Measurements from ENCODE around the gene SCMH1. TPM values are rescaled to one million over a fixed set of nuclear protein-coding genes. Genes with fewer than 3 reads are reported as not detected.
"Not testable (repeated sequence)": the region's sequence is repeated elsewhere in the genome, so short reads cannot be mapped to it uniquely, and the experiment has no call there.

SCMH1 gene
- total RNA-seq, 2 experiments from 2014 or later: 25.3 to 26.1 TPM

DNA sequence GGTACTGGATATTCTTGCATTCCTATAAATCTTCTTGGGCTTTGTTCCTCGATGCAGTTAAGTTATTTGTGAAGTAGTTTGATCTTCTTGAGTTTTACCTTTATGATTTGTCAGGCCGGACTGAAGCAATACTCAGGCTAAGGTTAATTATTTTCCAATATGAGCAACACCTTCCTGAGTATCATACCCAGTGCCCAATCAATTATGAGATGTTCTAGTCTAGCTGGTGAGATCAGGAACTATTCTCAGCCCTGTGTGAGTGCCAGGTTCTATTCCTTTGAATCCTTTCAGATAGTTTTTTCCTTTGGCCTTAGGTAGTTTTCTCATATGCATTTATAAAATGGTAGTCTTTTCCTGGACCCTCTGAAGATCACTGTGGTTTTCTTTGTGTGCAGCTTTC lies 92.5 kb downstream of the SCMH1 start:
- Mint-ChIP-seq H3K27ac (no peak overlapping the region), H3K9me3 (no peaks in the 10 kb centered on the region)

DNA sequence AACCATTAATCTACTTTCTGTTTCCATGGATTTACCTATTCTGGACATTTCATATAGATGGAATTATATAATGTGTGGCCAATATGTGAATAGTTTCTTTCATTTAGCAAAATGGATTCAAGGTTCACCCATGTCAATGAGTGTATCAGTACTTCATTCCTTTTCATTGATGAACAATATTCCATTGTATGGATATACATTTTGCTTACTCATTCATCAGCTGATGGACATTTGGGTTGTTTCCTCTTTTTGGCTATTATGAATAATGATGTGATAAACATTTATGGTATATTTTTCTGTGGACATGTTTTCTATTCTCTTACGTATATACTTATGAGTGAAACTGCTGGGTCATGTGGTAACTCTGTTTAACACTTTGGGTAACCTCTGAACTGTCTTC lies 97.8 kb downstream of the SCMH1 start:
- intact Hi-C loops (cut with micrococcal nuclease): no loop called here
- no peak overlapping the region for H3K27ac Mint-ChIP-seq
- DNase-seq: no peak
- no peaks in the 10 kb centered on the region for H3K27me3 Mint-ChIP-seq
- no peak overlapping the region for H3K4me3 Mint-ChIP-seq
- peaks cover 2% of the 10 kb centered on the region for H3K9me3 Mint-ChIP-seq
- TF ChIP-seq, protein P1, sequence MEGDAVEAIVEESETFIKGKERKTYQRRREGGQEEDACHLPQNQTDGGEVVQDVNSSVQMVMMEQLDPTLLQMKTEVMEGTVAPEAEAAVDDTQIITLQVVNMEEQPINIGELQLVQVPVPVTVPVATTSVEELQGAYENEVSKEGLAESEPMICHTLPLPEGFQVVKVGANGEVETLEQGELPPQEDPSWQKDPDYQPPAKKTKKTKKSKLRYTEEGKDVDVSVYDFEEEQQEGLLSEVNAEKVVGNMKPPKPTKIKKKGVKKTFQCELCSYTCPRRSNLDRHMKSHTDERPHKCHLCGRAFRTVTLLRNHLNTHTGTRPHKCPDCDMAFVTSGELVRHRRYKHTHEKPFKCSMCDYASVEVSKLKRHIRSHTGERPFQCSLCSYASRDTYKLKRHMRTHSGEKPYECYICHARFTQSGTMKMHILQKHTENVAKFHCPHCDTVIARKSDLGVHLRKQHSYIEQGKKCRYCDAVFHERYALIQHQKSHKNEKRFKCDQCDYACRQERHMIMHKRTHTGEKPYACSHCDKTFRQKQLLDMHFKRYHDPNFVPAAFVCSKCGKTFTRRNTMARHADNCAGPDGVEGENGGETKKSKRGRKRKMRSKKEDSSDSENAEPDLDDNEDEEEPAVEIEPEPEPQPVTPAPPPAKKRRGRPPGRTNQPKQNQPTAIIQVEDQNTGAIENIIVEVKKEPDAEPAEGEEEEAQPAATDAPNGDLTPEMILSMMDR (IDR thresholded peaks at IDR 0.05): no peak
- ChIA-PET POLR2A (interaction anchor here (0.9 kb wide), 1 partner anchor 14 kb away, joined by 3 read pairs; no protein-coding TSS in a partner anchor), CTCF (no interaction called here)
- H3K4me1 Mint-ChIP-seq (ENCODE audit: low read depth): no peaks in the 10 kb centered on the region
- no peak for ATAC-seq
- H3K36me3 Mint-ChIP-seq (ENCODE audit: low read depth): peaks cover 37% of the 10 kb centered on the region

More for the DNA sequence above, 92.5 kb downstream of the SCMH1 start:
- Mint-ChIP-seq H3K4me3 (no peak overlapping the region), H3K27me3 (no peaks in the 10 kb centered on the region), H3K36me3 (ENCODE audit: low read depth) (peaks cover 15% of the 10 kb centered on the region), H3K4me1 (ENCODE audit: low read depth) (no peaks in the 10 kb centered on the region)
- intact Hi-C loops (cut with micrococcal nuclease): no loop called here
- DNase-seq (no peak), ATAC-seq (no peak)
- TF ChIP-seq, protein P1 (IDR thresholded peaks at IDR 0.05): no peak
- CTCF ChIA-PET: interaction anchor here (1.4 kb wide), 1 partner anchor 115 kb away, joined by 3 read pairs; no protein-coding TSS in a partner anchor
- POLR2A ChIA-PET: interaction anchor here (0.6 kb wide), 1 partner anchor 22 kb away, joined by 3 read pairs; no protein-coding TSS in a partner anchor

DNA sequence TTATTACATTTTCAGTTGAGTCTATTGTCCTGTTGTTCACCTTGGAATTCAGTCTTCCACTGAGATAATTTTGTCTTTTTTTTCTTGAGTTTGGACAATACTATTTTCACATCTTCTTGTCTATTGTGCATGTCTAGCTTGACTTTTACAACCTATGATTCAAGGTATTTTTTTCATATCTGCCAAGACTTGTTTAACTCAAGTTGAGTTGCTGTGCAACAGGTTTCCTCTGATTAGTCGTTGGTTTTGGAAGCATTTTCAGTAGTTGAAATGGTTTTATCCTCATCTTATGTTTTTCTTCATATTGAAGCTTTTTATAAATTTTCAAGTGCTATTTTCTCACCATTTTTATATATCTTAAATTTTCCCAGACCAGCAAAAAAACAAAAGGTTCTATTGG lies 103.6 kb downstream of the SCMH1 start:
- peaks cover 5% of the 10 kb centered on the region for H3K4me1 Mint-ChIP-seq (ENCODE audit: low read depth)
- H3K27me3 Mint-ChIP-seq: no peaks in the 10 kb centered on the region
- ChIA-PET POLR2A (no interaction called here), CTCF (interaction anchor here (1.9 kb wide), 1 partner anchor 14 kb away, joined by 4 read pairs; no protein-coding TSS in a partner anchor)
- H3K27ac Mint-ChIP-seq: no peak overlapping the region
- no peak overlapping the region for H3K4me3 Mint-ChIP-seq
- ATAC-seq (no peak), DNase-seq (no peak)
- peaks cover 7% of the 10 kb centered on the region for H3K9me3 Mint-ChIP-seq
- intact Hi-C loops (cut with micrococcal nuclease): no loop called here
- peaks cover 76% of the 10 kb centered on the region for H3K36me3 Mint-ChIP-seq (ENCODE audit: low read depth)
- TF ChIP-seq, protein P1 (IDR thresholded peaks at IDR 0.05): no peak

DNA sequence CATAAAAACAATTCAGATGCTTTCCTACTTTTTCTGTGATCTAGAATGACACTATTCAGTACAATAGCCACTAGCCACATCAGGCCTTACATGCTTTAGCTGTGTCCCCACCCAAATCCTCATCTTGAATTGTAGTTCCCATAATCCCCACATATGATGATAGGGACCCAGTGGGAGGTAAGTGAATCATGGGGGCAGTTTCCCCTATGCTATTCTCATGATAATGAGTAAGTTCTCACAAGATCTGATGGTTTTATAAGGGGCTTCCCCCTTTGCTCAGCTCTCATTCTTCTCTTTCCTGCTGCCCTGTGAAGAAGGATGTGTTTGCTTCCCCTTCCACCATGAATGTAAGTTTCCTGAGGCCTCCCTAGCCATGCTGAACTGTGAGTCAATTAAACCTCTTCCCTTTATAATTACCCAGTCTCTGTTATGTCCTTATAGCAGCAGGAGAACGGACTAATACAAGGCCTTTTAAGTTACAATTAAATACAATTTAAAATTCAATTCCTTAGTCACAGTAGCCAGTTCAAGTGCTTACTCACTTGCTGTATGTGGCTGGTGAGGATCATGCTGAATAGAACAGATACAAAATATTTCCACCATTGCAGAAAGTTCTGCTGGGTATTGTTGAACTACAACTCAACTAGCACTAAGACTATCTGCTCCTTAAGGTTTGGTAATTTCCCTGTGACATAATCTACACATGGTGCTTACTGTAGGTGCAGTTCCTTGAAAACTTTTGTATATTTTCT lies 106.7 kb downstream of the SCMH1 start:
- peak; percentile 17 for ATAC-seq
- Mint-ChIP-seq H3K9me3 (peaks cover 7% of the 10 kb centered on the region), H3K27ac (no peak overlapping the region), H3K27me3 (no peaks in the 10 kb centered on the region), H3K36me3 (ENCODE audit: low read depth) (peaks cover 71% of the 10 kb centered on the region), H3K4me3 (no peak overlapping the region), H3K4me1 (ENCODE audit: low read depth) (peaks cover 5% of the 10 kb centered on the region)
- peak; percentile 2 for DNase-seq
- intact Hi-C loops (cut with micrococcal nuclease): no loop called here
- ChIA-PET POLR2A (interaction anchor here (0.5 kb wide), 1 partner anchor 263 kb away, joined by 3 read pairs; no protein-coding TSS in a partner anchor), CTCF (no interaction called here)
- TF ChIP-seq, protein P1 (IDR thresholded peaks at IDR 0.05): no peak

DNA sequence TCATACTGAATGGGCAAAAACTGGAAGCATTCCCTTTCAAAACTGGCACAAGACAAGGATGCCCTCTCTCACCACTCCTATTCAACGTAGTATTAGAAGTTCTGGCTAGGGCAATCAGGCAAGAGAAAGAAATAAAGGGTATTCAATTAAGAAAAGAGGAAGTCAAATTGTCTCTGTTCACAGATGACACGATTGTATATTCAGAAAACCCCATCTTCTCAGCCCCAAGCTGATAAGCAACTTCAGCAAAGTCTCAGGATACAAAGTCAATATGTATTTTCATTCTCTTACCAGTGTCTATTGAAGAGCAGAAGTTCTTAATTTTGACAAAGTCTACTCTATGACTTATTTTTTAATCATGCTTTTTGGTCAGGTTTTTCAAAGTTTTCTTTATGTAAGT lies 107.8 kb downstream of the SCMH1 start:
- DNase-seq; H3K27ac Mint-ChIP-seq; H3K4me1 Mint-ChIP-seq (ENCODE audit: low read depth); POLR2A ChIA-PET; CTCF ChIA-PET; ATAC-seq; H3K9me3 Mint-ChIP-seq; H3K4me3 Mint-ChIP-seq; H3K27me3 Mint-ChIP-seq; intact Hi-C loops (cut with micrococcal nuclease): not testable (repeated sequence)
- peaks cover 66% of the 10 kb centered on the region for H3K36me3 Mint-ChIP-seq (ENCODE audit: low read depth)
